HG02642 (cell line): ENCODE data around the gene GOSR2.

Experiments used
- ATAC-seq: cut with Tn5 transposase; IDR thresholded peaks from one replicate; pipeline ENCODE4 v1.9.1; 2021; ENCODE audit warnings: mild to moderate bottlenecking; ENCODE audit not compliant: unreplicated experiment, poor library complexity

Gene GOSR2

GRCh38 chr17:46958041-46958591, 35.2 kb downstream of the GOSR2 start:
- ATAC-seq: no peak

- ATAC-seq: no peak
Observed at GRCh38 chr17:46960152-46960551, 37.2 kb downstream of the GOSR2 start.

GRCh38 chr17:46962374-46962790, 39.4 kb downstream of the GOSR2 start:
- ATAC-seq: no peak

- no peak for ATAC-seq
Observed at GRCh38 chr17:46963571-46963970, 40.6 kb downstream of the GOSR2 start.

- ATAC-seq: no peak
Observed at GRCh38 chr17:46964315-46965265, 41.6 kb downstream of the GOSR2 start.

- ATAC-seq: no peak
Observed at GRCh38 chr17:46968224-46968834, 45.4 kb downstream of the GOSR2 start.

- no peak for ATAC-seq
Observed at GRCh38 chr17:46968896-46969295, 45.9 kb downstream of the GOSR2 start.

GRCh38 chr17:46971647-46972300, 48.8 kb downstream of the GOSR2 start:
- ATAC-seq: no peak

GRCh38 chr17:46972346-46972745, 49.4 kb downstream of the GOSR2 start:
- ATAC-seq: no peak

GRCh38 chr17:46974086-46974485, 51.1 kb downstream of the GOSR2 start:
- no peak for ATAC-seq

GRCh38 chr17:46975287-46975686, 52.3 kb downstream of the GOSR2 start:
- ATAC-seq: no peak

- no peak for ATAC-seq
Observed at GRCh38 chr17:46976626-46977270, 53.8 kb downstream of the GOSR2 start.

GRCh38 chr17:46977348-46977747, 54.4 kb downstream of the GOSR2 start:
- no peak for ATAC-seq

GRCh38 chr17:46977750-46978488, 55.0 kb downstream of the GOSR2 start:
- no peak for ATAC-seq

GRCh38 chr17:46978489-46979146, 55.7 kb downstream of the GOSR2 start:
- no peak for ATAC-seq

GRCh38 chr17:46979147-46979863, 56.3 kb downstream of the GOSR2 start, which contains the start of gene RPRML:
RPRML (minus strand) TSS chr17:46979253; CDS start chr17:46979007, 246 bp downstream.
- no peak for ATAC-seq

GRCh38 chr17:46982577-46982976, 59.6 kb downstream of the GOSR2 start:
- ATAC-seq: no peak

- ATAC-seq: no peak
Observed at GRCh38 chr17:46983782-46984181, 60.8 kb downstream of the GOSR2 start.
